Renal pelvis (tissue), 4 donors: Measurements from ENCODE around the gene EIF3L. TPM values are rescaled to one million over a fixed set of nuclear protein-coding genes. Genes with fewer than 3 reads are reported as not detected.

ENCODE experiments used
- DNase-seq: peaks from one replicate; pipeline ENCODE4 v3.0.0-alpha.2; 2013
- polyA plus RNA-seq, 3 donors: library from polyadenylated mRNA; unstranded; fragments of 120-200 nt; gene quantifications; one replicate each; pipeline ENCODE4 v1.2.1, GENCODE V29; 2013; ENCODE audit not compliant: insufficient read length in 3 of 3

The EIF3L gene
- polyA plus RNA-seq, 3 donors, result 860 to 1,060 (median 996) TPM

- no peak for DNase-seq
Observed at GRCh38 chr22:37842015-37842793, 7.0 kb upstream of the EIF3L start.

- DNase-seq, result no peak
Observed at GRCh38 chr22:37843741-37844089, 5.5 kb upstream of the EIF3L start.

DNA sequence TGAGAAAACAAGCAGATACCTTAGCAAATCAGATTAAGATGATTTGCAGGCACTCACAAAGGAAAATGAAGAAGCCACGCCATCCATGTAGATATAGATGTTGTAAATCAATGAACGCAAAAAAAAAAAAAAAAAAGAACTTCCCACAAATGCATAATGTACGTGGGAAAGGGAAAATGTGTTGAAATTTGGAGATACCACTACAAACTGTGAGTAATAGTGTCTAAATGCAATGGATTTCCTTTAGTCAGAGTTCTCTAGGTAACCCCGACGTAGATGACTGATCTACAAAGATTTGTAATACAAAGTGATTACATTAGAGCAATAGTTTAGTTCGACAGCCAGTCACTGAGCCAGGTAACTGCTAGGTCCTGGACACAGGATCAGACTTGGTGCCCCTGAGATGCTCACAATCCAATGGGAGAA, 4.3 kb upstream of the EIF3L start:
- no peak for DNase-seq

- DNase-seq, result no peak
Observed at GRCh38 chr22:37846433-37846832, 2.8 kb upstream of the EIF3L start.

DNA sequence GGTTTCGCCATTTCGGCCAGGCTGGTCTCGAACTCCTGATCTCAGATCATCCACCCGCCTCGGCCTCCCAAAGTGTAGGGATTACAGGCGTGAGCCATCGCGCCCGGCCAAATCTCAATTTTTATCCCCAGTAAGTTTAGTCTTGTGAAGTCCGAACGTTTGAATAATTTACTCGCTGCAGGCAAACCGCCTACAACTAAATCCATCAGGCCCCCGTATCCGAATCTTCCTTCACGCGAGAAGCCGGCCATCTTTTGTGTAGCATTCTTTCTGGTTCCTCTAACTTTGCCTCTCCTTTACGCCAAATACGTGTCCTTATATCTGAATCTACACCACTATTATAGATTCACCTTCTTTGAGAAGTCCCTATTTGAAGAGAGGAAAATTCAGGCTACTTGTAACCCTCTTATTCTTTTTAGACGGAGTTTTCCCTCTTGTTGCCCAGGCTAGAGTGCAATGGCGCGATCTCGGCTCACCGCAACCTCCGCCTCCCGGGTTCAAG, 581 bp upstream of the EIF3L start:
- peak; percentile 36 for DNase-seq

DNA sequence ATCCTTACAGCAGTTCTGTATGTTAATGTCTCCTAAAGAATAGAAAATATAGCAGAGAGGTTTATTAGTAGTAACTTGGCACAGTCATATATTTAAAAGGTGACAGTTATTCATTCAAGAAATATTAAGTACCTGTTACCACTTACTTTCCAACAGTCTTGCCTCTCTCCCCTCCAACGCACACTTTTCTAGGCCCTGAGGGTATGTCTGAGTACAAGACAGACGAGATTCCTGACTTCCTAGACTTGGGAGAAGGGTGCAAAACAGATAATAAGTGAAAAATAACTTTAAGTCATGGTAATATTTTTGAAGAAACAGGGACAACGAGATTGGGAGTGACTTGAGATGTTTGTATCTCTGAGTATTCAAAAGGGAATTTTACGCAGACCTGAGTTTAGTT, 1.6 kb downstream of the EIF3L start:
- no peak for DNase-seq

- no peak for DNase-seq
Observed at GRCh38 chr22:37852418-37852817, 3.2 kb downstream of the EIF3L start.

DNA sequence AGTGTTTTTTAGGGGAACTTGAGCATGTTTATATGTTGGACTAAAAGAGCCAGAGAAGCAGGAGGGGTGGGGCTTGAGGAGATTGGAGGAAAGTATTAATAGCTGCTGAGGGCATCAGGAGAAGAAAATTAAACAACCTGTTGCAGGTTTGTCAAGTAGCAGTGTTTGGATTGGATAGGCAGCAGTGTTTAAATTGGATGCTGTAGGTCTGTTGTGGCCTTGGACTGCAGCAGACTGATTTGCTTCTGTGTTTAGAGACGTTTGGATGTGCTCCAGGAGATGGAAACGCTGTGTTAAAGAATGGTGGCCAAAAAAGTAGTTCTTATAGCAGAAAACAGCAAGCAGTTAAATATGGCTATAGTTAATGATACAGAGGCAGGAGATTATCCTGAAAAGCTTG, 5.7 kb downstream of the EIF3L start:
- no peak for DNase-seq

DNA sequence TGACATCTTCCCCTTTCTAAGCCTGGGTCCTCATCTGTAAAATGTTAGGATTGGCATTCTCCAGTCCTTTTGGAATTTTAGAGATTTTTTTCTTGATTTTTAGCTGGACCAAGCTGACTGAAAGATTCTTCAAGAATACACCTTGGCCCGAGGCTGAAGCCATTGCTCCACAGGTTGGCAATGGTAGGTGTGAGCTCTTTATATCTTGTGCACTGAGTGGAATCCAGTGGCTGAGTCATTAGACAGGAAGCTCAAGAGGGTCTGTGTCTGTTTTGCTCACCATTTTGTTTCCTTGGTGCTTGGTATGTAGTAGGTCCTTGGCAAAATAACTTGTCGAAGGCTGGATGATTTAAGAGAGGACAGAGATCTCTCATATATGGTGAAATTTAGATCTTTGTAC, 6.2 kb downstream of the EIF3L start:
- DNase-seq, result no peak

- no peak for DNase-seq
Observed at GRCh38 chr22:37860796-37861421, 11.7 kb downstream of the EIF3L start.

DNA sequence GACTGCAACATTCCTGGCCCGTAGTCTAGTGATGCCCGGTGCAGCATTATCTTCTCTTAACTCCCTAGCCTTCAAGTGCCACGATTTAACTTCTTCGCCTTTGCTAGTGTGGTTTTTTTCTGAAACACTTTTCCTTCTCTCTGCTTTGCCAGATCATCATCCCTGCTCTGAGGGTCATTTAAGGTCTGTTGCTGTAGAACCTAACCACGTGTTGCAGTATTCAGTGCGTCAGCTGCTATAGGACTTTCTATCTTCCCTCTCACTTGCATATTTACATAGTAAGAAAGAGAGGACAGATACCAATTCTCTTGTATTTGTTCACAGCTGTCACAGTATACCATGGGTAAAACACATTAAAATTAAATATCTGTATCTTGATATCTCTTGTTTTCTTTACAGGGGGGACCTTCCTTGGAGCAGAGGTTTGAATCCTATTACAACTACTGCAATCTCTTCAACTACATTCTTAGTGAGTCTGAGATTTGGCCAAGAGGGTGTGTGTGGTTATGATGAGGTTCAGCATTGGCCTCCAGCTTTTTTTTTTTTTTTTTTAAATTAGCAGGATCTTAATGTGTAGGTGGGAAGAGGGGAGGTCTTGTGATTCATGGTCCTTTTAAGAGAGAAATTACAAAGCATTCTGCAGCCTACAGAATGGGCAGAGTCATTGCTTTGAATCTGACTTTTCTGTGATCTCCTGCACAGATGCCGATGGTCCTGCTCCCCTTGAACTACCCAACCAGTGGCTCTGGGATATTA, 13.5 kb downstream of the EIF3L start:
- DNase-seq, result no peak

DNA sequence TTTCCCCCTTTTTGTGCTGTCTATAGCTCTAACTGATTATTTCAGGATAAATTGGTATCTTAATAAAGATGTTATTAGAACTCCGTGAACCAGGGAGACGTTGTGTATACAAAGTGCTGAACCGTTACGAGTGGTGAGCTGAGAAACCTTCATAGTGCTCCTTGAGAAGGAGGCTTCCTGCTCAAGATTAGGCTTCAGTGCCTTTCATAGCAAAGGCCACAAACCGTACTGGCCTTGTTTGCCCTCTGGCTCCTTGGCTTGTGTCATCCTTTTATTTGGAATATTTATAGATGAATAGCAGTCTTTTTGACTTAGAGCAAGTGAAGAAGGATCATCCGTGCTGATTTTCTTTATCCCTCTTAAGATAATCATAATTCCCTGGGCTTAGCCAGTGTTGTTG, 16.3 kb downstream of the EIF3L start:
- DNase-seq, result no peak

GRCh38 chr22:37870273-37870672, 21.1 kb downstream of the EIF3L start:
- no peak for DNase-seq

DNA sequence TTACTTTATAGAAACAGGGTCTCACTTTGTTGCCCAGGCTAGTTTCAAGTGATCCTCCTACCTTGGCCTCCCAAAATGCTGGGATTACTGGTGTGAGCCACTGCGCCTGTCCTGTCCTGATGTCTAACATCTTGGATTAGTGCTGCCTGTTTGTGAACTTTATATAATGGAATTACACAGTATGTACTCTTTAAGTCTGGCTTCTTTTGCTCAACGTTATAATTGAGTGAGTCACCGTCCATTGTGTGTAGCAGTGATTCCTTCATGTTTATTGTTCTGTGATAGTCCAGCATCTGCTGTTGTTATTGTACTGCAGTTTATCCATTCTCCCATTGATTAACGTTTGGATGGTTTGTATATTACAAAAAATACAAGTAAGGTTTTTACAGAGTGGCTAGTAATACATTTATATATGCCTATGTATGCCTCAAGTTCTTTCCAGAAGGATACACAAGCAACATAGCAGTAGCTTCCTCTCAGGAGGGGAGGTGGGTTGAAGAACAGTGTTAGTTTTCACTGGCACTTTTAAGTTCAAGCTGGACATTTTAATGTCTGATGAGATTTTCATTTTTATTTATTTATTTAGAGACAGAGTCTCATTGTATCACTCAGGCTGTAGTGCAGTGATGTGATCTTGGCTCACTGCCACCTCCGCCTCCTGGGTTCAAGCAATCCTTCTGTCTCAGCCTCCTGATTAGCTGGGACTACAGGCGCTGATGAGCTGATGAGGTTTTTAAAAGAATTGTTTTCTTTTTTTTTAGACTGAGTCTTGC, 31.6 kb downstream of the EIF3L start:
- DNase-seq, result no peak

GRCh38 chr22:37884420-37884819, 35.2 kb downstream of the EIF3L start:
- peak; percentile 84 for DNase-seq

DNA sequence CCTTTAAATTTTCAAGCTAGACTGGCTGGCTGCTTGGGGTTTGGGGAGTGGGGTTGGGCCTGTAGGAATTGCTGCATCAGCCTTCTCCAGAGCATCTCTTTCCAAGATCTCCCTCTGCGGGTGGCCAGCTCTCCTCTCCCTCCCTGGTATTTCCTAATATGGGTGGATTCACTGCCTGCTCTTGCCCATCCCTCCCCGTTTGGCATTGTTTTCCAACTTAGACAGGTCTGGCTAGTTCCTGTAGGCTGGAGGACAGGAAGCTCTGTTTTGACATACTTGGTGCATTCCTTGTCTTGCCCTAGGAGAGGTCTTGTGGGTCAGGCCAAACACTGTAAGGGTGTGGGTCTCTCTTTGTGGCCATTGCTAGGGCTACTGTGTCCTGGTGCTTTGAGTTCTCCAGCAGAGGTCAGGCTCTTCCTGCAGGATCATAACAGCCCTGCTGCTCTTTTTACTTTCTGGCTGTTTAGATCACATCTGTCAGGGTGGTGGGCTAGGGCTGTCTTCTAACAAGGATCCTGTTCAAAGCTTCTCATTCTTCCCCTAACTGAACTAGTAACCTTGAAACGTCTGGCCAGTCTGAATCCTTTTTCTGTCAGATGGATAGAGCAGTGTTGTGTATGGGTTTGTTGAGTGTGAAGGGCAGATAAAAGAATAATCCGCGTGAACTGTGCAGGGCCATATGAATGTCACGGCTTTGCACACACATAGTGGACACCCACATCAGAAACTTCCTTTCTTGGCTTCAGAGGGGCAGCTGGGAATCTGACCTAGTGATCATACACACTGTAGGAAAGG, 38.6 kb downstream of the EIF3L start:
- DNase-seq, result no peak

DNA sequence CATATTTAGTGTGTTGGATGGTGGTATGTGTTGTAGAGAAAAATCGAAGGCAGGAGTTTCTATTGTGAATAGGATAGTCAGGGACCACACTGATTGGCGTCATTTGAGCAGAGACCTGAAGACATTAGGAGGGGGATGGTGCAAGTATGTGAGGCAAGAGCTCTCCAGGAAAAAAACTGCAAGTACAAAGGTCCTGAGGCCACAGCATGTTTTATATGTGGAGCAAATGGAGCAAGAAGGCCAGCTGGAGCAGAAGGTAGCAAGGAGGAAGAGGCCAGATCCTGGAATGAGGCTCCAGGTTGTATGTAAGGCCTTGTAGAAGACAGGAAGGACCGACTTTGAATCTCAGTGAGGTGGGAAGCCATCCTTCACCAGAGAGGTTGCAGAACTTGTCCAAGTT, 42.7 kb downstream of the EIF3L start:
- DNase-seq, result no peak

DNA sequence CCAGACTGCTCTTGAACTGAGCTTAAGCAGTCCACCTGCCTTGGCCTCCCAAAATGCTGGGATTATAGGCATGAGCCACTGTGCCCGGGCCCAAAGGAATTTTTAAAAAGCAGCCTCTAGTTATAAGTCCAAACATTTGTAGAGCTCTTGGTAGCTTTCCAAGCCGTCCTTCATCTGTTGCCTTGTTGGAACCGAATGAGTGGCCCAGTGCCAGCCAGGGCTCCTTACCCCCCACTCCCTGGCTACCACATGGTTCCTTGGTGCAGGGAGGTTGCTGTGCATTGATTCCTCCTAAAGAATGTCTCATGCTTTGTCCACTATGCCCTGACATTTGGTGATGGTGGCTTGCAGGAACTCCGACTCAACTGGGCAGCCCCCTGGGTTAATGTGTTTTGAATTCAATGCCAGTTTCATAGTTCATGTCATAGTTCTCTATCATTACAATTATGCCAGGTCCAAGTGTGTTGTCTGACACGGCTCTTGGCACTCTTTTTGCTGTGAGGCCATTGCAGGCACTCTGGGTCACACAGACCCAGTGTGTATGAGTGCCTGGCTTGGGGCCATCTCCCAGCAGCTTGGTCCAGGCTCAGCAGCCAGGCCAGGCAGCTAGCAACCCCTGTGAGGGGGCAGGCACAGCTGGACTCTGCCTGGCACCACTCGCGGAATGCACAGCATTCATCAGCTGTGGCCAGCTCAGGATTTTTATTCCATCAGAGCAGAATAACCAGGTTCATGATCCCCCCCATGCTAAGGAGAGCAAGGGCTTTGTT, 43.5 kb downstream of the EIF3L start:
- no peak for DNase-seq

GRCh38 chr22:37893583-37893983, 44.4 kb downstream of the EIF3L start:
- DNase-seq, result no peak

DNA sequence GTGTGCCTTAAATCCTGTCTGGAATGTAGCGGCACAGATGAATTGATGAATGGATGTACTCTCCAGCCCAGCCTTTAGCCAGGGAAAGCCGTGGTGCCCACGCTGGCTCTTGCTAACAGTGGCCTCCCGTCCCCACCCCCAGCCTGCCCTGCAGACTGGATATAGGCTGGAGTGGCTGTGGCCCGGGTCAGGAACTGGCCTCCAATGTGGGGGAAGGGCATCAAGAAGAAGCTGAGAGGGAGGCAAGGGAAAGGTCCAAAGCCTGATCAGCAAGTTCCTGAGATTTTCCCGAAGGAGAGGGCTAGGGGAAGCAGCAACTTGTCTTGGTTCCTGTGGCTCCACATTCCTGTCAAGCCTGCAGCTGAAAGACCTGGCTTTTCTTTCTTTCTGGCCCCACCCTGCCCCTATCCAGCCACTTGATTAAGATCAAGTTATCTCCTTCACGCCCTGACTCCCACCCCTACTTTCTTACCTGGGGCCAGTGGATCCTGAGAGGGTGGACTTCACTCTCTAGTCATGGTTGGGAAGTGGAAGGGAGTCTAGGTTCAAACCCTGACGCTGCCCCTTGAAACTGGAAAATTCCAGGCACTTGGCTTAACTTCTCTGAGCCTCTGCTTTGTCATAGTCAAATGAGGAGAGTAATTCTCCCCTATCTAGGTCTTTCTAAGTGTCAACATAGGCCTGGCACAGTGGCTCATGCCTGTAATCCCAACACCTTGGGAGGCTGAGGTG, 45.9 kb downstream of the EIF3L start:
- no peak for DNase-seq
